Lung (tissue), 12 donors: ENCODE measurements around the gene ADCY10. TPM values are rescaled to one million over a fixed set of nuclear protein-coding genes. Genes with fewer than 3 reads are reported as not detected.

Source experiments
- ATAC-seq: fragments of 200-7000 bp; cut with Tn5 transposase; one replicate; pipeline ENCODE4 v1.9.1; 2020; ENCODE audit warnings: moderate number of reproducible peaks; ENCODE audit not compliant: insufficient read depth, low FRiP score
- DNase-seq, 3 donors: peaks; one replicate each; pipeline ENCODE4 v3.0.0-alpha.2; 2013 to 2017
- H3K27ac ChIP-seq, 2 donors: one replicate each; pipeline ENCODE4 v1.5.1; 2013; ENCODE audit warnings: mild to moderate bottlenecking in 2 of 2, moderate library complexity in 2 of 2, control low read depth in 1 of 2, inconsistent platforms in 1 of 2, low read depth in 1 of 2, low read length in 1 of 2
- H3K27me3 ChIP-seq, 3 donors: one replicate each; pipeline ENCODE4 v1.5.1; 2013; ENCODE audit warnings: low read length in 2 of 3; ENCODE audit not compliant: control insufficient read depth in 3 of 3, insufficient read depth in 3 of 3
- H3K36me3 ChIP-seq, 4 donors: one replicate each; pipeline ENCODE4 v1.5.1; 2013; ENCODE audit warnings: low read length in 4 of 4, mild to moderate bottlenecking in 1 of 4, moderate library complexity in 1 of 4; ENCODE audit not compliant: control insufficient read depth in 4 of 4, insufficient read depth in 4 of 4
- H3K4me1 ChIP-seq, 5 donors: one replicate each; pipeline ENCODE4 v1.5.1; 2013; ENCODE audit warnings: low read length in 5 of 5, mild to moderate bottlenecking in 2 of 5, moderate library complexity in 1 of 5; ENCODE audit not compliant: control insufficient read depth in 5 of 5, insufficient read depth in 5 of 5
- H3K4me3 ChIP-seq: one replicate; pipeline ENCODE4 v1.5.1; 2013; ENCODE audit warnings: mild to moderate bottlenecking, control low read depth, moderate library complexity
- H3K9ac ChIP-seq, 2 donors: one replicate each; pipeline ENCODE4 v1.5.1; 2013; ENCODE audit warnings: low read length in 2 of 2, control low read depth in 1 of 2; ENCODE audit not compliant: insufficient read depth in 1 of 2
- H3K9me3 ChIP-seq, 4 donors: one replicate each; pipeline ENCODE4 v1.5.1; 2013; ENCODE audit warnings: low read length in 3 of 4, mild to moderate bottlenecking in 1 of 4, moderate library complexity in 1 of 4; ENCODE audit not compliant: control insufficient read depth in 4 of 4, insufficient read depth in 3 of 4
- WGBS, 2 donors: extraction: QIAGEN DNeasy Blood & Tissue Kit; methylation state at CpG; one replicate each; pipeline ENCODE4 v1.1.7; 2013; 5-methylcytosine and 5-hydroxymethylcytosine counted together
- polyA plus RNA-seq, 2 donors: library from polyadenylated mRNA; stranded (reverse); fragments of 200-250 nt; gene quantifications; one replicate each; pipeline ENCODE4 v1.2.1, GENCODE V29; 2013
- total RNA-seq, 2 donors: library from RNA; depleted of rRNA in 1 of 2; stranded (reverse); fragments of >200 nt in 1 of 2; gene quantifications; one replicate each; pipeline ENCODE4 v1.2.1, GENCODE V29; 2014 to 2021
- TF ChIP-seq, protein P1 (sequence below): IDR thresholded peaks from 2 replicates; pipeline ENCODE4 v1.5.1; 2012; ENCODE audit warnings: mild to moderate bottlenecking; ENCODE audit errors: control extremely low read depth, extremely low read depth
- donor health status: control.
- donor health status: control.
- donor health status: Bipolar disorder and iron deficiency.
- donor health status: healthy.
- donor health status: DM: yes; HTN: yes; CAD: no.

ADCY10 gene
- total and polyA plus RNA-seq, 4 donors, result 0.06 to 0.10 (median 0.09) TPM; not detected in 1

DNA sequence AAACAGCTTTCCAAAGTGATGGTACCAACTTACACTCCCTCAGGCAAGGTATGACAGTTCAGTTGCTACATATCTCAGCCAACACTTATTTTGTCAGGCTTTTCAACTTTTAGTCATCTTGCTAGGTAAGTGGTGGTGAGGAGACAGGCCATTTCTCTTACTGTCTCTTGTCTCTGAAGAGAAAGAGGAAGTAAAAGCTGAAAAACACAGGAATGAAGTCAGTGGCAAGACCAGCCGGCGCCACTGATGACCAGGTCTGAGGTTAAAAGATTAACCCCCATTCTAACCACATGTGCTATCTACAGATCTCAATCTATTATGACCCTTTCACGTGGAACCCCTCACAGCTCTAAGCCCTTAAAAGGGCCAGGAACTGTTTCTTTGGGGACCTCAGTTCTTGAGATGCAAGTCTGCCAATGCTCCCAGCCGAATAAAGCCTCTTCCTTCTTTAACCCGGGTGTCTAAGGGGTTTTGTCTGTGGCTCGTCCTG lies 4.2 kb downstream of the ADCY10 start:
- no peak overlapping the region for H3K27ac ChIP-seq
- H3K4me1 ChIP-seq, result peaks cover 0 to 11% (median 5%) of the 10 kb centered on the region in 5 donors
- peaks cover 0 to 3% (median 1%) of the 10 kb centered on the region in 4 donors for H3K36me3 ChIP-seq
- no peak overlapping the region for H3K9ac ChIP-seq
- ATAC-seq (no peak), DNase-seq (no peak)
- no peaks in the 10 kb centered on the region for H3K9me3 ChIP-seq
- no peak overlapping the region for H3K4me3 ChIP-seq
- 77 to 84% methylated on average over 6 of the region's 6 CpGs for WGBS, 2 donors
- no peaks in the 10 kb centered on the region for H3K27me3 ChIP-seq
- TF ChIP-seq, protein P1, sequence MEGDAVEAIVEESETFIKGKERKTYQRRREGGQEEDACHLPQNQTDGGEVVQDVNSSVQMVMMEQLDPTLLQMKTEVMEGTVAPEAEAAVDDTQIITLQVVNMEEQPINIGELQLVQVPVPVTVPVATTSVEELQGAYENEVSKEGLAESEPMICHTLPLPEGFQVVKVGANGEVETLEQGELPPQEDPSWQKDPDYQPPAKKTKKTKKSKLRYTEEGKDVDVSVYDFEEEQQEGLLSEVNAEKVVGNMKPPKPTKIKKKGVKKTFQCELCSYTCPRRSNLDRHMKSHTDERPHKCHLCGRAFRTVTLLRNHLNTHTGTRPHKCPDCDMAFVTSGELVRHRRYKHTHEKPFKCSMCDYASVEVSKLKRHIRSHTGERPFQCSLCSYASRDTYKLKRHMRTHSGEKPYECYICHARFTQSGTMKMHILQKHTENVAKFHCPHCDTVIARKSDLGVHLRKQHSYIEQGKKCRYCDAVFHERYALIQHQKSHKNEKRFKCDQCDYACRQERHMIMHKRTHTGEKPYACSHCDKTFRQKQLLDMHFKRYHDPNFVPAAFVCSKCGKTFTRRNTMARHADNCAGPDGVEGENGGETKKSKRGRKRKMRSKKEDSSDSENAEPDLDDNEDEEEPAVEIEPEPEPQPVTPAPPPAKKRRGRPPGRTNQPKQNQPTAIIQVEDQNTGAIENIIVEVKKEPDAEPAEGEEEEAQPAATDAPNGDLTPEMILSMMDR, result no peak

- H3K36me3 ChIP-seq, result no peaks in the 10 kb centered on the region
- no peak for ATAC-seq
- H3K4me1 ChIP-seq, result peaks cover 0 to 16% (median 3%) of the 10 kb centered on the region in 5 donors
- H3K9ac ChIP-seq, result no peak overlapping the region
- H3K9me3 ChIP-seq, result no peaks in the 10 kb centered on the region
- no peaks in the 10 kb centered on the region for H3K27me3 ChIP-seq
- DNase-seq, result peak in 1 of 3 donors; percentile 42
- TF ChIP-seq, protein P1, result no peak
- H3K4me3 ChIP-seq, result no peak overlapping the region
- no peak overlapping the region for H3K27ac ChIP-seq
Observed at GRCh38 chr1:167905671-167906070, 8.3 kb downstream of the ADCY10 start.

DNA sequence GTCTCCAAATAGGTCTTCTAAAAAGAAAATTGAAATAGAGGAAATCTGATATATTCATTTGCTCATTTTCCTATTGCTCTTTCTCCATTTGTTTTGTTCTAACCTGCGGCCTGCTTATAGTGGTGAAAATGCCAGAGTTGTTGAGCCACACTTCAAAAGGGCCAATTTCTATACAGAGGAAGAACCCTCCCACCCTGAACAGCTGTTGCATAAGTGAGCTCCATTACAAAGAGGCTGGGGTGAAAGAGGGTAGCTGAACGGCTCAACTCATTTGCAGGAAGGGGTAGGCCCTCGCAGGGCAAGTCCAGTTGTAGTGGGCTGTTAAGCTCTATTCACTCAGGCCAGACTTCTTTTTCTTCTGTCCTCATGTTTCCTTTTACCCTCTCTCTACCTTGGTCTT lies 8.8 kb downstream of the ADCY10 start:
- Histone ChIP-seq H3K27me3 (no peaks in the 10 kb centered on the region), H3K9ac (no peak overlapping the region), H3K4me3 (no peak overlapping the region), H3K36me3 (no peaks in the 10 kb centered on the region), H3K9me3 (no peaks in the 10 kb centered on the region), H3K4me1 (peaks cover 0 to 16% (median 0%) of the 10 kb centered on the region in 5 donors), H3K27ac (peak overlapping the region in 1 of 2 donors; percentile 46)
- DNase-seq (peak; percentile 44 to 77 (median 68)), ATAC-seq (no peak)
- TF ChIP-seq, protein P1, result no peak
- WGBS, 2 donors, result 22 to 48% methylated on average over 3 of the region's 3 CpGs

- Histone ChIP-seq H3K4me3 (no peak overlapping the region), H3K27ac (no peak overlapping the region), H3K27me3 (no peaks in the 10 kb centered on the region), H3K9me3 (no peaks in the 10 kb centered on the region), H3K36me3 (no peaks in the 10 kb centered on the region), H3K9ac (no peak overlapping the region), H3K4me1 (peaks cover 0 to 16% (median 0%) of the 10 kb centered on the region in 5 donors)
- TF ChIP-seq, protein P1, result no peak
- ATAC-seq, result peak; percentile 19
- 62 to 65% methylated on average over 4 of the region's 4 CpGs for WGBS, 2 donors
- DNase-seq, result peak in 2 of 3 donors; percentile 26 to 34
Observed at GRCh38 chr1:167904652-167905130, 9.2 kb downstream of the ADCY10 start.
